Measurements from ENCODE around the gene NDUFB2. TPM values are rescaled to one million over a fixed set of nuclear protein-coding genes. Genes with fewer than 3 reads are reported as not detected.

Gene NDUFB2
- total RNA-seq, 1 experiment from 2014 or later = 152 TPM

DNA sequence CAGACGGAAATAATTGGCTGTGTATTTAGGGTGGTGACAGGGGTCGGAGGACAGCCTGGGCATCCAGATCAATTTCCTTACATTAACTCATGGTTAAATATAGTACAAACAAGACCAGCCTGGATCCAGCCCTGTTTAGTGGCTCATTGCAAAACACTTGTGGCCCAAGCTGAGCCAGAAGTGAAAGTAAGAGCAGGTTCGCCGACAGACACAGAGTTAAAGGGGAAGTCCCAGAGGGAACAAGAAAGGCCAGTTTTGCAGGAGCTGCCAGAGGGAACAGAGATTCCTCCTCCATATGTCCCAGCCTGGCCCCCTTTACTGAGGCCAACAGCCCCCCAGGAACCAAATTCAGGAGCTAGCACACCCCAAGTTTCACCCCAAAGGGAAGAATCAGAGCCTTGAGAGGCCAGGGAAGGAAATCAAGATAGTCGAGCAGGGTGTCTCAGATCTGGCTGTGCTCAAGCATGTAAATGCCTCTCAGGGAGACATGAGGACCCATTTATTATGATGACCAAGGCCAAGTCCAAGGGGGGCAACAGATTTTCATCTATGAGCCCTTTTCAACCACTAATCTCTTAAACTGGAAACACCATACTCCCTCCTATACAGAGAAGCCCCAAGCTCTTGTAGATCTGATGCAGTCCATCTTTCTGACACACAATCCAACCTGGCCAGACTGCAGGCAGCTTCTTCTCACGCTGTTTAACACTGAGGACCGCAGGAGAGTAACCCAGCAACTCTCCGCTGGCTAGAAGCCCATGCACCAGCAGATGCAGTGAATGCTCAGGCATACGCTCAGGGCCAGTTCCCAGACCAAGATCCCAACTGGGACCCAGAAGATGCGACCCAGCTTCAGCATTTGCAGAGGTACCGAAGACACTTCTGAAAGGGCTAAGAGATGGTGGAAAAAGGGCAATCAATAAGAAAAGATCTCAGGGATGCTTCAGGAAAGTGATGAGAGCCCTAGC, 39.7 kb upstream of the NDUFB2 start (continued):
- TF ChIP-seq, protein P1, sequence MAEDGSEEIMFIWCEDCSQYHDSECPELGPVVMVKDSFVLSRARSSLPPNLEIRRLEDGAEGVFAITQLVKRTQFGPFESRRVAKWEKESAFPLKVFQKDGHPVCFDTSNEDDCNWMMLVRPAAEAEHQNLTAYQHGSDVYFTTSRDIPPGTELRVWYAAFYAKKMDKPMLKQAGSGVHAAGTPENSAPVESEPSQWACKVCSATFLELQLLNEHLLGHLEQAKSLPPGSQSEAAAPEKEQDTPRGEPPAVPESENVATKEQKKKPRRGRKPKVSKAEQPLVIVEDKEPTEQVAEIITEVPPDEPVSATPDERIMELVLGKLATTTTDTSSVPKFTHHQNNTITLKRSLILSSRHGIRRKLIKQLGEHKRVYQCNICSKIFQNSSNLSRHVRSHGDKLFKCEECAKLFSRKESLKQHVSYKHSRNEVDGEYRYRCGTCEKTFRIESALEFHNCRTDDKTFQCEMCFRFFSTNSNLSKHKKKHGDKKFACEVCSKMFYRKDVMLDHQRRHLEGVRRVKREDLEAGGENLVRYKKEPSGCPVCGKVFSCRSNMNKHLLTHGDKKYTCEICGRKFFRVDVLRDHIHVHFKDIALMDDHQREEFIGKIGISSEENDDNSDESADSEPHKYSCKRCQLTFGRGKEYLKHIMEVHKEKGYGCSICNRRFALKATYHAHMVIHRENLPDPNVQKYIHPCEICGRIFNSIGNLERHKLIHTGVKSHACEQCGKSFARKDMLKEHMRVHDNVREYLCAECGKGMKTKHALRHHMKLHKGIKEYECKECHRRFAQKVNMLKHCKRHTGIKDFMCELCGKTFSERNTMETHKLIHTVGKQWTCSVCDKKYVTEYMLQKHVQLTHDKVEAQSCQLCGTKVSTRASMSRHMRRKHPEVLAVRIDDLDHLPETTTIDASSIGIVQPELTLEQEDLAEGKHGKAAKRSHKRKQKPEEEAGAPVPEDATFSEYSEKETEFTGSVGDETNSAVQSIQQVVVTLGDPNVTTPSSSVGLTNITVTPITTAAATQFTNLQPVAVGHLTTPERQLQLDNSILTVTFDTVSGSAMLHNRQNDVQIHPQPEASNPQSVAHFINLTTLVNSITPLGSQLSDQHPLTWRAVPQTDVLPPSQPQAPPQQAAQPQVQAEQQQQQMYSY (CRISPR knock-in tag; IDR thresholded peaks at IDR 0.05) = no peak
- no peak for TF ChIP-seq MLX (CRISPR knock-in tag; IDR thresholded peaks at IDR 0.05)
- no peak for TF ChIP-seq E2F1 (CRISPR knock-in tag; IDR thresholded peaks at IDR 0.05)
- TF ChIP-seq FOXJ3 (CRISPR knock-in tag; IDR thresholded peaks at IDR 0.05; ENCODE audit: borderline replicate concordance) = no peak
- TF ChIP-seq ZNF263 (CRISPR knock-in tag; IDR thresholded peaks at IDR 0.05; ENCODE audit: low read depth) = no peak
- TF ChIP-seq JUN (CRISPR knock-in tag; IDR thresholded peaks at IDR 0.05) = no peak
- no peak for TF ChIP-seq ESRRA (CRISPR knock-in tag; IDR thresholded peaks at IDR 0.05; ENCODE audit: borderline replicate concordance)
- TF ChIP-seq SMAD3 (CRISPR knock-in tag; IDR thresholded peaks at IDR 0.05; ENCODE audit: borderline replicate concordance) = no peak

DNA sequence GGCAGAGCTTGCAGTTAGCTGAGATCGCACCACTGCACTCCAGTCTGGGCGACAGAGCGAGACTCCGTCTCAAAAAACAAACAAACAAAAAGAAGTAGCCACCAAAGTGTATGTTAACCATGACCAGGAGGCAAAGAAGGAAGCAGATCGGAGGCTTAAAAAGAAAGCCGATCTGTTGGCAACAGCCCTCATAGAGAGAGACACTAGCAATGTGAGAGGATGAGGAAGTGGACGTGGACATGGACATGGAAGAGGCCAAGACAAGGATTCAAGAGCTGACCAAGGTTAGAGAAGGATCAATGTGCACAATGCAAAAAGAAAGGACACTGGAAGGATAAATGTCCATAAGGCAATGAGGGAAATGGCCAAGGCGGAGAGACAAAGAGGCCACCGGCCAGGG, 38.6 kb upstream of the NDUFB2 start:
- CTCF ChIA-PET = no interaction called here
- Mint-ChIP-seq H3K27me3 (ENCODE audit: low read depth) (no peaks in the 10 kb centered on the region), H3K9me3 (peaks cover 3% of the 10 kb centered on the region; the same call in 1 of the 2 replicates), H3K4me1 (peaks cover 12% of the 10 kb centered on the region), H3K4me3 (no peak overlapping the region), H3K27ac (no peak overlapping the region), H3K36me3 (no peaks in the 10 kb centered on the region)
- TF ChIP-seq TEAD1 (CRISPR knock-in tag; IDR thresholded peaks at IDR 0.05) = no peak
- TF ChIP-seq MLX (CRISPR knock-in tag; IDR thresholded peaks at IDR 0.05) = no peak
- no peak for TF ChIP-seq MXD4 (CRISPR knock-in tag; IDR thresholded peaks at IDR 0.05; ENCODE audit: borderline replicate concordance)
- no peak for TF ChIP-seq CBFB (CRISPR knock-in tag; IDR thresholded peaks at IDR 0.05; ENCODE audit: low read depth)
- TF ChIP-seq, protein P2, sequence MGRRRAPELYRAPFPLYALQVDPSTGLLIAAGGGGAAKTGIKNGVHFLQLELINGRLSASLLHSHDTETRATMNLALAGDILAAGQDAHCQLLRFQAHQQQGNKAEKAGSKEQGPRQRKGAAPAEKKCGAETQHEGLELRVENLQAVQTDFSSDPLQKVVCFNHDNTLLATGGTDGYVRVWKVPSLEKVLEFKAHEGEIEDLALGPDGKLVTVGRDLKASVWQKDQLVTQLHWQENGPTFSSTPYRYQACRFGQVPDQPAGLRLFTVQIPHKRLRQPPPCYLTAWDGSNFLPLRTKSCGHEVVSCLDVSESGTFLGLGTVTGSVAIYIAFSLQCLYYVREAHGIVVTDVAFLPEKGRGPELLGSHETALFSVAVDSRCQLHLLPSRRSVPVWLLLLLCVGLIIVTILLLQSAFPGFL (CRISPR knock-in tag; IDR thresholded peaks at IDR 0.05; ENCODE audit: borderline replicate concordance) = no peak
- no peak for TF ChIP-seq TCF7 (CRISPR knock-in tag; IDR thresholded peaks at IDR 0.05; ENCODE audit: low read depth)
- no peak for TF ChIP-seq ATF1 (CRISPR knock-in tag; IDR thresholded peaks at IDR 0.05)
- no peak for TF ChIP-seq CREB1 (CRISPR knock-in tag; IDR thresholded peaks at IDR 0.05)
- TF ChIP-seq NFYB (CRISPR knock-in tag; conservative IDR thresholded peaks at IDR 0.05; ENCODE audit: low read depth) = no peak
- no peak for TF ChIP-seq HMGXB4 (CRISPR knock-in tag; IDR thresholded peaks at IDR 0.05)
- no peak for TF ChIP-seq ZNF416 (CRISPR knock-in tag; IDR thresholded peaks at IDR 0.05)
- TF ChIP-seq KAT7 (CRISPR knock-in tag; IDR thresholded peaks at IDR 0.05; ENCODE audit: borderline replicate concordance) = no peak
- no peak for TF ChIP-seq NR3C1 (CRISPR knock-in tag; conservative IDR thresholded peaks at IDR 0.05; ENCODE audit: low read depth)
- TF ChIP-seq MAX (CRISPR knock-in tag; IDR thresholded peaks at IDR 0.05) = no peak
- TF ChIP-seq ELF4 (CRISPR knock-in tag; IDR thresholded peaks at IDR 0.05; ENCODE audit: low read depth) = no peak
- no peak for TF ChIP-seq FOXP4 (CRISPR knock-in tag; IDR thresholded peaks at IDR 0.05)
- TF ChIP-seq SOX15 (CRISPR knock-in tag; IDR thresholded peaks at IDR 0.05) = no peak
- DNase-seq (ENCODE audit: low spot score) (no peak), ATAC-seq (no peak)
- POLR2A ChIA-PET = interaction anchor here (0.6 kb wide), 1 partner anchor 595 kb away, joined by 6 read pairs; no protein-coding TSS in a partner anchor

All from WTC11 (cell line).